IMR-90 (cell line): ENCODE results near the gene OR51G1. TPM values are rescaled to one million over a fixed set of nuclear protein-coding genes. Genes with fewer than 3 reads are reported as not detected.

Experiments
- ATAC-seq: fragments of 200-7000 bp; cut with Tn5 transposase; 2 replicates; pipeline ENCODE4 v1.9.1; 2020; ENCODE audit warnings: low read depth, mild to moderate bottlenecking, moderate library complexity
- BruUV-seq: library from RNA; stranded (reverse); fragments of 400-500 nt; replicated peaks from 2 replicates; lab custom pipeline; 2021; lab: Mats Ljungman, UMichigan
- CTCF ChIA-PET: fragments of 300-600 bp; formaldehyde crosslinking; extraction: SDS; loops from one replicate; lab custom pipeline; 2021; ENCODE audit warnings: antibody characterized with exemption; lab: Yijun Ruan, JAX
- POLR2A ChIA-PET: fragments of 300-600 bp; sonication (Branson Sonifier 250); formaldehyde crosslinking; loops from one replicate; lab custom pipeline; 2022; ENCODE audit warnings: antibody characterized with exemption; ENCODE audit not compliant: unreplicated experiment; lab: Charles Lee
- DNase-seq: peaks from one replicate; pipeline ENCODE4 v3.0.0; 2013
- H2AFZ ChIP-seq: replicated peaks from 2 replicates; pipeline ENCODE3; 2013; ENCODE audit warnings: low read length, mild to moderate bottlenecking; ENCODE audit not compliant: poor library complexity
- H2AK5ac ChIP-seq: 2 replicates; pipeline ENCODE4 v1.6.1; 2013; ENCODE audit warnings: low read depth, low read length, inconsistent platforms
- H2AK9ac ChIP-seq: replicated peaks from 2 replicates; pipeline ENCODE3; 2013; ENCODE audit warnings: mild to moderate bottlenecking, low read depth, low read length, moderate library complexity; ENCODE audit not compliant: poor library complexity
- H2BK120ac ChIP-seq: 2 replicates; pipeline ENCODE4 v1.6.1; 2013; ENCODE audit warnings: low read depth, low read length, inconsistent platforms
- H2BK15ac ChIP-seq: 3 replicates; pipeline ENCODE4 v1.6.1; 2013; ENCODE audit warnings: low read depth, low read length, inconsistent platforms
- H2BK20ac ChIP-seq: 2 replicates; pipeline ENCODE4 v1.6.1; 2013; ENCODE audit warnings: low read depth, mild to moderate bottlenecking, inconsistent platforms, low read length, moderate library complexity
- H2BK5ac ChIP-seq: 2 replicates; pipeline ENCODE4 v1.6.1; 2013; ENCODE audit warnings: mild to moderate bottlenecking, low read depth, low read length, inconsistent platforms; ENCODE audit not compliant: poor library complexity, severe bottlenecking
- H3K14ac ChIP-seq: replicated peaks from 2 replicates; pipeline ENCODE4 v1.6.1; 2013; ENCODE audit warnings: low read depth, low read length, inconsistent platforms
- H3K18ac ChIP-seq: 2 replicates; pipeline ENCODE4 v1.6.1; 2013; ENCODE audit warnings: low read depth, low read length, control low read depth
- H3K23ac ChIP-seq: 2 replicates; pipeline ENCODE4 v1.6.1; 2013; ENCODE audit warnings: low read depth, low read length, inconsistent platforms
- H3K27ac ChIP-seq: 2 replicates; pipeline ENCODE4 v1.5.1; 2013; ENCODE audit warnings: mild to moderate bottlenecking, control low read depth, low read length; ENCODE audit not compliant: insufficient read depth
- H3K27me3 ChIP-seq: 2 replicates; pipeline ENCODE4 v1.6.1; 2013; ENCODE audit warnings: low read length; ENCODE audit not compliant: control insufficient read depth, insufficient read depth
- H3K36me3 ChIP-seq: 2 replicates; pipeline ENCODE4 v1.6.1; 2013; ENCODE audit warnings: low read length, mixed read lengths; ENCODE audit not compliant: control insufficient read depth, insufficient read depth
- H3K4ac ChIP-seq: 2 replicates; pipeline ENCODE4 v1.6.1; 2013; ENCODE audit warnings: low read depth, low read length, inconsistent platforms
- H3K4me1 ChIP-seq: 2 replicates; pipeline ENCODE4 v1.6.1; 2013; ENCODE audit warnings: low read length, mixed read lengths; ENCODE audit not compliant: control insufficient read depth, insufficient read depth
- H3K4me2 ChIP-seq: 2 replicates; pipeline ENCODE4 v1.6.1; 2013; ENCODE audit warnings: low read depth, mild to moderate bottlenecking, control low read depth, low read length, moderate library complexity
- H3K4me3 ChIP-seq: 2 replicates; pipeline ENCODE4 v1.5.1; 2013; ENCODE audit warnings: low read depth, mild to moderate bottlenecking, control low read depth, low read length, moderate library complexity; ENCODE audit not compliant: insufficient read depth
- H3K56ac ChIP-seq: 2 replicates; pipeline ENCODE4 v1.6.1; 2013; ENCODE audit warnings: low read length, inconsistent platforms; ENCODE audit not compliant: insufficient read depth; ENCODE audit errors: extremely low read depth
- H3K79me1 ChIP-seq, 2 experiments: 2 replicates each; pipeline ENCODE4 v1.6.1; 2013; ENCODE audit warnings: low read length in 2 of 2, inconsistent platforms in 1 of 2, low read depth in 1 of 2
- H3K9ac ChIP-seq: 2 replicates; pipeline ENCODE4 v1.6.1; 2013; ENCODE audit warnings: low read depth, low read length, control low read depth
- H3K9me1 ChIP-seq: 2 replicates; pipeline ENCODE4 v1.6.1; 2013; ENCODE audit warnings: low read length, inconsistent platforms; ENCODE audit not compliant: insufficient read depth
- H3K9me3 ChIP-seq: 2 replicates; pipeline ENCODE4 v1.6.1; 2013; ENCODE audit warnings: low read length; ENCODE audit not compliant: control insufficient read depth, insufficient read depth
- H4K20me1 ChIP-seq: 2 replicates; pipeline ENCODE4 v1.6.1; 2013; ENCODE audit warnings: low read length, inconsistent platforms; ENCODE audit not compliant: insufficient read depth
- H4K5ac ChIP-seq: 2 replicates; pipeline ENCODE4 v1.6.1; 2013; ENCODE audit warnings: mild to moderate bottlenecking, low read depth, low read length, control low read depth
- H4K8ac ChIP-seq, 2 experiments: 2 replicates each; pipeline ENCODE4 v1.6.1; 2013; ENCODE audit warnings: low read depth in 2 of 2, low read length in 2 of 2, control low read depth in 1 of 2, inconsistent platforms in 1 of 2
- H4K91ac ChIP-seq: 2 replicates; pipeline ENCODE4 v1.6.1; 2013; ENCODE audit warnings: low read depth, low read length, inconsistent platforms; ENCODE audit not compliant: insufficient read depth
- CEBPB ChIP-seq: IDR thresholded peaks from 2 replicates; pipeline ENCODE4 v1.6.1; 2012; ENCODE audit warnings: low read depth, low read length, improper control_type of control experiment
- ELK1 ChIP-seq: fragments of 150-350 bp; IDR thresholded peaks from 2 replicates; pipeline ENCODE4 v1.6.1; 2016; ENCODE audit warnings: low read depth, mild to moderate bottlenecking, low read length, moderate library complexity, borderline replicate concordance
- WGBS, 2 experiments: methylation state at CpG; one replicate each; pipeline versions ENCODE4 v1.1.5 to v1.1.7; 2013; ENCODE audit warnings: missing lambda C conversion rate in 2 of 2; ENCODE audit not compliant: insufficient read length in 1 of 2; ENCODE audit errors: extremely low coverage in 2 of 2; 5-methylcytosine and 5-hydroxymethylcytosine counted together
- dilution Hi-C: fragments of 300-500 bp; cut with HindIII; formaldehyde crosslinking; loops from one replicate; pipeline ENCODE4 v1.14.3; 2018; ENCODE audit warnings: low sequenced_read_pairs; ENCODE audit not compliant: unreplicated experiment
- in situ Hi-C: fragments of 300-500 bp; cut with MboI; formaldehyde crosslinking; loops from 3 replicates; pipeline ENCODE4 v1.14.3; 2019; ENCODE audit warnings: low sequenced_read_pairs, inconsistent platforms, mixed read lengths
- intact Hi-C: fragments of 100-400 bp; cut with micrococcal nuclease; formaldehyde crosslinking; loops from 2 replicates; pipeline ENCODE4 v1.10.0; 2022
- polyA plus RNA-seq, 3 experiments: library from polyadenylated mRNA; depleted of rRNA; stranded (reverse); fragments of >200 nt; gene quantifications; 2 replicates each; pipeline ENCODE4 v1.2.3, GENCODE V29; 2012; ENCODE audit warnings: low replicate concordance in 1 of 3
- total RNA-seq: library from RNA; depleted of rRNA; stranded (reverse); fragments of >200 nt; gene quantifications from 2 replicates; pipeline ENCODE4 v1.2.3, GENCODE V29; 2012

The OR51G1 gene
- total and polyA plus RNA-seq, 2 of the 4 experiments (the other 2 are of a cell fraction), result not detected

GRCh38 chr11:4936745-4937144, 12.6 kb upstream of the OR51G1 start:
- H3K9me1 ChIP-seq, result no peaks in the 10 kb centered on the region
- no peak overlapping the region for H4K5ac ChIP-seq
- no peak overlapping the region for H3K14ac ChIP-seq
- no peak overlapping the region for H4K8ac ChIP-seq
- TF ChIP-seq ELK1 (no peak), CEBPB (peak; percentile 74)
- WGBS, 2 experiments, result no CpG with 5 or more reads among the region's 3 CpGs
- no TSS peak for BruUV-seq
- H3K4me1 ChIP-seq, result no peaks in the 10 kb centered on the region
- H3K9ac ChIP-seq, result no peak overlapping the region
- H2AK9ac ChIP-seq, result no peak overlapping the region
- H4K20me1 ChIP-seq, result no peaks in the 10 kb centered on the region
- no peak overlapping the region for H4K91ac ChIP-seq
- no peaks in the 10 kb centered on the region for H3K79me1 ChIP-seq
- ATAC-seq (no peak), DNase-seq (no peak)
- no peaks in the 10 kb centered on the region for H3K27me3 ChIP-seq
- no peaks in the 10 kb centered on the region for H3K9me3 ChIP-seq
- no peak overlapping the region for H2BK20ac ChIP-seq
- no peak overlapping the region for H3K27ac ChIP-seq
- CTCF ChIA-PET, result no interaction called here
- no peak overlapping the region for H2BK120ac ChIP-seq
- POLR2A ChIA-PET, result no interaction called here
- dilution Hi-C loops (no loop called here), in situ Hi-C loops (no loop called here), intact Hi-C loops (no loop called here)
- no peak overlapping the region for H3K56ac ChIP-seq
- H3K4me3 ChIP-seq, result no peak overlapping the region
- no peak overlapping the region for H2BK15ac ChIP-seq
- H3K36me3 ChIP-seq, result no peaks in the 10 kb centered on the region
- H3K18ac ChIP-seq, result no peak overlapping the region
- H2AFZ ChIP-seq, result no peak overlapping the region
- no peak overlapping the region for H3K4ac ChIP-seq
- no peak overlapping the region for H2AK5ac ChIP-seq
- H3K4me2 ChIP-seq, result no peak overlapping the region
- no peak overlapping the region for H2BK5ac ChIP-seq
- no peak overlapping the region for H3K23ac ChIP-seq
